Karpas-422 (cell line): ENCODE data around the gene AKAP17A. TPM values are rescaled to one million over a fixed set of nuclear protein-coding genes. Genes with fewer than 3 reads are reported as not detected.

ENCODE experiments used
- DNase-seq: peaks from one replicate; pipeline ENCODE4 v3.0.0-alpha.2; 2015
- H2AFZ ChIP-seq: fragments of 200-600 bp; sonication (generic); 2 replicates; pipeline ENCODE4 v1.6.1; 2014; ENCODE audit warnings: antibody characterized with exemption, low read length, mixed read lengths
- H3K27ac ChIP-seq: fragments of 200-600 bp; sonication (generic); 2 replicates; pipeline ENCODE4 v1.5.1; 2014; ENCODE audit warnings: mild to moderate bottlenecking, low read length, moderate library complexity
- H3K27me3 ChIP-seq: fragments of 200-600 bp; sonication (generic); 2 replicates; pipeline ENCODE4 v1.6.1; 2014; ENCODE audit warnings: low read length, mixed read lengths
- H3K36me3 ChIP-seq: fragments of 200-600 bp; sonication (generic); 2 replicates; pipeline ENCODE4 v1.6.1; 2014; ENCODE audit warnings: low read length, mixed read lengths; ENCODE audit not compliant: insufficient read depth
- H3K4me1 ChIP-seq: fragments of 200-600 bp; sonication (generic); 2 replicates; pipeline ENCODE4 v1.6.1; 2014; ENCODE audit warnings: mild to moderate bottlenecking, low read length, mixed read lengths
- H3K4me2 ChIP-seq: fragments of 200-600 bp; sonication (generic); 2 replicates; pipeline ENCODE4 v1.6.1; 2014; ENCODE audit warnings: low read length, low read depth, mild to moderate bottlenecking; ENCODE audit not compliant: poor library complexity, severe bottlenecking
- H3K4me3 ChIP-seq: fragments of 200-600 bp; sonication (generic); 2 replicates; pipeline ENCODE4 v1.5.1; 2014; ENCODE audit warnings: mild to moderate bottlenecking, antibody characterized with exemption, low read length, mixed read lengths
- H3K79me2 ChIP-seq: fragments of 200-600 bp; sonication (generic); 2 replicates; pipeline ENCODE4 v1.6.1; 2014; ENCODE audit warnings: mild to moderate bottlenecking, low read length, mixed read lengths
- H3K9ac ChIP-seq: fragments of 200-600 bp; sonication (generic); 2 replicates; pipeline ENCODE4 v1.6.0; 2014; ENCODE audit warnings: low read length
- H3K9me2 ChIP-seq: fragments of 200-600 bp; sonication (generic), shearing (Covaris generic); replicated peaks from 2 replicates; pipeline ENCODE4 v1.6.0; 2014; ENCODE audit warnings: mild to moderate bottlenecking, low read length, moderate library complexity; ENCODE audit not compliant: insufficient read depth
- H3K9me3 ChIP-seq: fragments of 300-700, 200-600 bp; sonication (generic); 2 replicates; pipeline ENCODE4 v1.6.1; 2014; ENCODE audit warnings: low read length, mixed read lengths
- H4K20me1 ChIP-seq: fragments of 200-600 bp; sonication (generic); 2 replicates; pipeline ENCODE4 v1.6.1; 2014; ENCODE audit warnings: mild to moderate bottlenecking, antibody characterized with exemption, low read length, low read depth; ENCODE audit not compliant: insufficient read depth
- total RNA-seq: library from RNA; depleted of rRNA; stranded (reverse); fragments of >200 nt; shearing (Covaris generic); gene quantifications from 2 replicates; pipeline ENCODE4 v1.2.3, GENCODE V29; 2014; ENCODE audit warnings: low replicate concordance

Gene AKAP17A
- total RNA-seq, 1 experiment from 2014 or later: 27.9 TPM

DNA sequence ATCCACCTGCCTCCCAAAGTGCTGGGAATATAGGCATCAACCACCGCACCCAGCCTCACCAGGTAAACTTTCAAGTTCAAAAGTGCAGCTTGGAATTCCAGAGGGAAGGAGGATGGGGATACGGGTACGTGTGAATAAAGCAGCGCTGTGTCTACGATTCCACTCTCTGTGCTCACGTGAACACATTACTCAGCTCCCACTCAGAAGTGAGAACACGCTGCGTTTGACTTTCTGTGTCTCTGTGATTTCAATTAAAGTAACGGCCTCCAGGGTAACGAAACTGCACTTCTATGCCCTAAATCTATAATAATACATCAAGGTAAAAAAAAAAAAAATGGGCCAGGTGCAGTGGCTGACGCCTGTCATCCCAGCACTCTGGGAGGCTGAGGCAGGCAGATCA is 15.1 kb downstream of the AKAP17A start:
- Histone ChIP-seq H3K4me2 (no peak overlapping the region), H4K20me1 (no peaks in the 10 kb centered on the region), H3K9me3 (no peaks in the 10 kb centered on the region), H3K4me1 (no peaks in the 10 kb centered on the region), H3K36me3 (peaks cover 10% of the 10 kb centered on the region), H2AFZ (no peak overlapping the region), H3K9ac (no peak overlapping the region), H3K27me3 (no peaks in the 10 kb centered on the region), H3K4me3 (no peak overlapping the region), H3K27ac (no peak overlapping the region), H3K79me2 (no peaks in the 10 kb centered on the region), H3K9me2 (no peaks in the 10 kb centered on the region)
- DNase-seq: no peak

DNA sequence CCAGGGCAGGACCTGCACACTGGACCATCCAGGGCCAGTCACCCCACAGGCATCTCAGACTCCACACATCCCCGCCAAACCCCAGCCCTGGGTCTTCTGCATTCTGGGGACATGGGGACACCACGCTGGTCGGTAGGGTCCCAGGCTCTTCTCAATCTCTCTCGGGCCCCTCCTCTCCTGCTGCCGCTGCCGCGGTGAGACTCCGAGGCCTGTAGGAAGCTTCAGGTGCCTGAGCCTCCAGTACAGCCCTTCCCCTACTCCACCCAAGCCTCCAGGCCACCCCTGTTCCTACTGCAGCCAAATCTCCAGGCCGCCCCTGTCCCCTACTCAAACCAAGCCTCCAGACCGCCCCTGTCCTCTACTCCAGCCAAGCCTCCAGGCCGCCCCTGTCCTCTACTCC is 17.9 kb downstream of the AKAP17A start:
- no peaks in the 10 kb centered on the region for H3K79me2 ChIP-seq
- no peak overlapping the region for H3K27ac ChIP-seq
- H3K9me2 ChIP-seq: no peaks in the 10 kb centered on the region
- no peaks in the 10 kb centered on the region for H4K20me1 ChIP-seq
- no peak overlapping the region for H3K9ac ChIP-seq
- H3K36me3 ChIP-seq: no peaks in the 10 kb centered on the region
- H3K4me2 ChIP-seq: no peak overlapping the region
- H2AFZ ChIP-seq: no peak overlapping the region
- no peak overlapping the region for H3K4me3 ChIP-seq
- H3K4me1 ChIP-seq: no peaks in the 10 kb centered on the region
- DNase-seq: no peak
- no peaks in the 10 kb centered on the region for H3K27me3 ChIP-seq
- no peaks in the 10 kb centered on the region for H3K9me3 ChIP-seq

DNA sequence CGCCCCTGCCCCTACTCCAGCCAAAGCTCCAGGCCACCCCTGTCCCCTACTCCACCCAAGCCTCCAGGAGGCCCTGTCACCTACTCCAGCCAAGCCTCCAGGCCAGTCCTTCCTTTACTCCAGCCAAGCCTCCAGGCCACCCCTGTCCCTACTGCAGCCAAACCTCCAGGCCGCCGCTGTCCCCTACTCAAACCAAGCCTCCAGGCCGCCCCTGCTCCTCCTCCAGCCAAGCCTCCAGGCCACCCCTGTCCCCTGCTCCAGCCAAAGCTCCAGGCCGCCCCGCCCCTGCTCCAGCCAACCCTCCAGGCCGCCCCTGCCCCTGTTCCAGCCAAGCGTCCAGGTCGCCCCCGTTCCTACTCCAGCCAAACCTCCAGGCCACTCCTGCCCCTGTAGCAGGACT is 18.4 kb downstream of the AKAP17A start:
- no peaks in the 10 kb centered on the region for H3K9me3 ChIP-seq
- no peaks in the 10 kb centered on the region for H3K9me2 ChIP-seq
- H4K20me1 ChIP-seq: no peaks in the 10 kb centered on the region
- H3K4me1 ChIP-seq: peaks cover 1% of the 10 kb centered on the region; the same call in 1 of the 2 replicates
- no peaks in the 10 kb centered on the region for H3K36me3 ChIP-seq
- H3K27me3 ChIP-seq: no peaks in the 10 kb centered on the region
- no peak overlapping the region for H3K4me3 ChIP-seq
- no peaks in the 10 kb centered on the region for H3K79me2 ChIP-seq
- no peak overlapping the region for H3K9ac ChIP-seq
- H3K27ac ChIP-seq: no peak overlapping the region
- DNase-seq: no peak
- no peak overlapping the region for H3K4me2 ChIP-seq
- no peak overlapping the region for H2AFZ ChIP-seq

DNA sequence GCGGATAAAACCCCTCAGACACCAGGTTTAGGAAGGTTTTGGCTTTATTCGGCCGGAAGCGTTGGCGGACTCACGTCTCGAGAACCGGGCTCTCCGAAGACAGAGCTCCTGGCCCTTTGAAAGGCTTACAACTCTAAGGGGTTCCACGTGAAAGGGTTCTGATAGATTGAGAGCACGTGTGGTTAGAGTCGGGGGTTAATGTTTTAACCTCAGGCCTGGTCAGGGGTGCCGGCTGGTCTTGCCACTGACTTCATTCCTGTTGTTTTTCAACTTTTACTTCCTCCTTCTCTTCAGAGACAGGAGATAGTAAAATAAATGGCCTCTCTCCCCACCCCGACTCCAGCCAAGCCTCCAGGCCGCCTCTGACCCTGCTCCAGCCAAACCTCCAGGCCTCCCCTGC is 18.8 kb downstream of the AKAP17A start:
- H3K27me3 ChIP-seq: no peaks in the 10 kb centered on the region
- DNase-seq: no peak
- H3K9ac ChIP-seq: no peak overlapping the region
- peaks cover 5% of the 10 kb centered on the region for H3K4me1 ChIP-seq
- H3K9me3 ChIP-seq: no peaks in the 10 kb centered on the region
- H3K79me2 ChIP-seq: no peaks in the 10 kb centered on the region
- no peak overlapping the region for H3K4me2 ChIP-seq
- H2AFZ ChIP-seq: no peak overlapping the region
- no peaks in the 10 kb centered on the region for H3K9me2 ChIP-seq
- no peak overlapping the region for H3K4me3 ChIP-seq
- H3K36me3 ChIP-seq: no peaks in the 10 kb centered on the region
- no peak overlapping the region for H3K27ac ChIP-seq
- no peaks in the 10 kb centered on the region for H4K20me1 ChIP-seq

DNA sequence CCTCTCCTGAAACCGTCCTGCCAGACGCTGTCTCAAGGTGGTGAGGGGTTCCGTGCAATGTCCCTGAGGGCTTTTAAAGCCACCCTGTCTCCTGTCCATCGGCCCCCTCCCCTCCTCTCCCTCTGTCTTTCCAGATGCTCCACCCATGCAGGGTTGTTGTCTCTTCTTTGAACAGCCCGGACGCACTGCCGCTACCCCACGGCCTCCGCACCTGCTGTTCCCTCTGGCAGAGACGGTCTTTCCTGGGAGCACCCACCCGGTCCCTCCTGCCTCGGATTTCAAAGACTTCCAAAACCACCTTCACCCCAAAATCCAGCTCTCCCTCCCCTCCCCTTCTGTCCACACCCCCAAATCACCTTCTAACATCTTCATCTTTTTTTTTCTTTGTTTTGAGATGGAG is 19.3 kb downstream of the AKAP17A start:
- no peak for DNase-seq
- no peak overlapping the region for H3K9ac ChIP-seq
- H3K27me3 ChIP-seq: no peaks in the 10 kb centered on the region
- H3K4me2 ChIP-seq: no peak overlapping the region
- H3K9me2 ChIP-seq: no peaks in the 10 kb centered on the region
- no peak overlapping the region for H3K4me3 ChIP-seq
- no peaks in the 10 kb centered on the region for H3K79me2 ChIP-seq
- no peaks in the 10 kb centered on the region for H3K36me3 ChIP-seq
- H4K20me1 ChIP-seq: no peaks in the 10 kb centered on the region
- H3K4me1 ChIP-seq: peaks cover 5% of the 10 kb centered on the region
- no peak overlapping the region for H3K27ac ChIP-seq
- no peaks in the 10 kb centered on the region for H3K9me3 ChIP-seq
- H2AFZ ChIP-seq: no peak overlapping the region

DNA sequence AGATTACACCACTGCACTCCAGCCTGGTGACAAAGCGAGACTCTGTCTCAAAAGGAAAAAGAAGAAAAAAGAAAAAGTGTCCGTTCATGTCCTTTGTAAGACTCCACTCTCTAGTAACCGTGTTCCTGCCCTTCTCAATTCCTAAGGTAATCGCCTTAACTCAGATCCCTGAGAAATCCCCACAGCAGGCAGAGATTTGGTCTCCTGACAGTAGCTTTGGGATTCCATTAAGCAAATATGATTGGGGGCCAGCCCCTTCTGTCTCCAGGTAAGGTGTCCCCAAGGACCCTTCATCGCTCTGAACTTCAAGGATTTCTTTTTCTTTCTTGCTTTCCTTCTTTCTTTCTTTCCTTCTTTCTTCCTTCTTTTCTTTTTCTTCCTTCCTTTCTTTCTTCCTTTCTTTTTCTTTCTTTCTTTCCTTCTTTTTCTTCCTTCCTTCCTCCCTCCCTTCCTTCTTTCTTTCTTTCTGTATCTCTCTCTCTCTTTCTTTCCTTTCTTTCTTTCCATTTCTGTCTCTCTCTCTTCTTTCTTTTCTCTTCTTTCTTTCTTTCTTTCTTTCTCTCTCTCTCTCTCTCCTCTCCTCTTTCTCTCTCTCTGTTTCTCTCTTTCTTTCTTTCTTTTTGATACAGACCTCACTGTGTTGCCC is 21.4 kb downstream of the AKAP17A start:
- no peaks in the 10 kb centered on the region for H4K20me1 ChIP-seq
- H3K79me2 ChIP-seq: no peaks in the 10 kb centered on the region
- H3K27ac ChIP-seq: no peak overlapping the region
- H3K4me3 ChIP-seq: no peak overlapping the region
- H2AFZ ChIP-seq: no peak overlapping the region
- H3K9me2 ChIP-seq: no peaks in the 10 kb centered on the region
- no peak overlapping the region for H3K4me2 ChIP-seq
- no peaks in the 10 kb centered on the region for H3K27me3 ChIP-seq
- H3K36me3 ChIP-seq: no peaks in the 10 kb centered on the region
- DNase-seq: no peak
- no peak overlapping the region for H3K9ac ChIP-seq
- no peaks in the 10 kb centered on the region for H3K9me3 ChIP-seq
- H3K4me1 ChIP-seq: peaks cover 5% of the 10 kb centered on the region

DNA sequence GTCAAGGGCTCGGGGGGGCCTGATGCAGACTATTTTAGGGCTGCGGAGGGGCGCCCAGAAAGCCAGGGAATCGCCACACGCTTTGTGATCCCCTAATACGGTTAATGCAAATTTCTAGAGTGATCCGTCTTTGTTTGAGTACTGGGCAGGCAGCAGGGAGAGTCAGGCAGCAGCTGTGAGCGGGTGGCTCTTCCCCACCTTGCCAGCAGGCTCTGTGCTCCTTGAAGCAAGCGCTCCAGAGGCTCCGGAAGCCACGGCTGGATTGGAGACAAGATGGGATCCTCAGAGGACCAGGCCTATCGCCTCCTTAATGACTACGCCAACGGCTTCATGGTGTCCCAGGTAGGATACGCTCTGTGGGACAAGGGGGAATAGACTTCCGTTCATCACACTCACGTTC is 23.5 kb downstream of the AKAP17A start, which contains the start of gene ASMT:
Gene ASMT (plus strand): TSS at position 133 of the 400 bp plus-strand sequence. CDS start 141 bp downstream, at position 274.
- Histone ChIP-seq H3K27ac (no peak within 1 kb of the TSS), H3K27me3 (no peaks in the 10 kb centered on the region), H3K9ac (no peak within 1 kb of the TSS), H3K9me2 (no peaks in the 10 kb centered on the region), H4K20me1 (no peaks in the 10 kb centered on the region), H3K4me1 (peaks cover 5% of the 10 kb centered on the region), H2AFZ (no peak within 1 kb of the TSS), H3K79me2 (no peaks in the 10 kb centered on the region), H3K9me3 (no peaks in the 10 kb centered on the region), H3K4me3 (no peak within 1 kb of the TSS), H3K4me2 (no peak within 1 kb of the TSS), H3K36me3 (no peaks in the 10 kb centered on the region)
- DNase-seq: no peak

DNA sequence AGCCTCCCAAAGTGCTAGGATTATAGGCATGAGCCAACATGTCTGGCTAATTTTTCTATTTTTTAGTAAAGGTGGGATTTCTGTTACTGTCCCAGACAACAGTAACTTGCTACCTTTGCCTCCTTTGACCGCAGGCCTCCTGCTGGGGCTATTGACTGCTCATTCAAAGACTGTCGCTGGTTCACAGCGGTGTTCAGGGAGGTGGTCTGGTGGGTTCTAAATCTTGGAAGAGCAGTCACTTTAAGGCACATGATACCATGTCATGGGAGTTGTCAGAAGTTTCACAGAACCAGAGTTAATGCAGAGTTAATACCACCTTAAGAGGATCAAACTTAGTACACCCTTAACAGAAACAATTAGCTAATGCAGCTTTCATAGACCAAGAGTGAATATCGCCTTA is 27.3 kb downstream of the AKAP17A start:
- Histone ChIP-seq H3K9me3 (no peaks in the 10 kb centered on the region), H3K27ac (no peak overlapping the region), H3K4me3 (no peak overlapping the region), H3K9me2 (no peaks in the 10 kb centered on the region), H3K27me3 (no peaks in the 10 kb centered on the region), H3K36me3 (no peaks in the 10 kb centered on the region), H3K9ac (no peak overlapping the region), H4K20me1 (no peaks in the 10 kb centered on the region), H3K4me1 (peaks cover 7% of the 10 kb centered on the region), H3K79me2 (no peaks in the 10 kb centered on the region), H2AFZ (no peak overlapping the region), H3K4me2 (no peak overlapping the region)
- no peak for DNase-seq
